ENCODE data around the gene ABHD13.

GRCh38 chr13:108193806-108194205 lies 24.4 kb upstream of the ABHD13 start:
- TF ChIP-seq CTCF (conservative IDR thresholded peaks at IDR 0.05; ENCODE audit: low read depth, low read length), result no peak
- TF ChIP-seq EZH2 (IDR thresholded peaks at IDR 0.05; ENCODE audit: borderline replicate concordance, low read depth, low read length, poor library complexity, severe bottlenecking), result no peak

All from A673 (cell line).